Endodermal cell (in vitro differentiated cells): Measurements from ENCODE around the gene CATSPERB. TPM values are rescaled to one million over a fixed set of nuclear protein-coding genes. Genes with fewer than 3 reads are reported as not detected.

Experiments used
- DNase-seq: peaks from one replicate; pipeline ENCODE4 v3.0.0-alpha.2; 2017
- H3K27ac ChIP-seq: 2 replicates; pipeline ENCODE4 v1.5.1; 2013; ENCODE audit warnings: mild to moderate bottlenecking, low read depth, low read length, moderate library complexity
- H3K27me3 ChIP-seq: 2 replicates; pipeline ENCODE4 v1.6.1; 2013; ENCODE audit warnings: mild to moderate bottlenecking, low read length, moderate library complexity; ENCODE audit not compliant: insufficient read depth, control insufficient read depth, poor library complexity, severe bottlenecking
- H3K36me3 ChIP-seq: 2 replicates; pipeline ENCODE4 v1.7.0; 2013; ENCODE audit warnings: mild to moderate bottlenecking, low read length, moderate library complexity; ENCODE audit not compliant: control insufficient read depth, insufficient read depth
- H3K4me1 ChIP-seq: one replicate; pipeline ENCODE4 v1.7.0; 2013; ENCODE audit warnings: low read length; ENCODE audit not compliant: control insufficient read depth, insufficient read depth
- H3K4me3 ChIP-seq: 2 replicates; pipeline ENCODE4 v1.5.1; 2013; ENCODE audit warnings: mild to moderate bottlenecking, low read length, moderate library complexity
- H3K9ac ChIP-seq: 2 replicates; pipeline ENCODE4 v1.6.1; 2013; ENCODE audit warnings: mild to moderate bottlenecking, low read length, moderate library complexity; ENCODE audit not compliant: poor library complexity, severe bottlenecking; ENCODE audit errors: extremely low read depth
- H3K9me3 ChIP-seq: 2 replicates; pipeline ENCODE4 v1.6.1; 2013; ENCODE audit warnings: mild to moderate bottlenecking, low read length, moderate library complexity; ENCODE audit not compliant: control insufficient read depth
- H3K27ac Mint-ChIP-seq: 2 replicates; pipeline ENCODE4 v1.8.0; 2020; ENCODE audit warnings: mixed read lengths
- H3K27me3 Mint-ChIP-seq: 2 replicates; pipeline ENCODE4 v1.8.0; 2021; ENCODE audit warnings: mild to moderate bottlenecking, mixed read lengths; ENCODE audit not compliant: insufficient read depth
- H3K36me3 Mint-ChIP-seq: 2 replicates; pipeline ENCODE4 v1.8.0; 2020; ENCODE audit warnings: low read depth, mixed read lengths
- H3K4me1 Mint-ChIP-seq: 2 replicates; pipeline ENCODE4 v1.8.0; 2020; ENCODE audit warnings: mixed read lengths
- H3K4me3 Mint-ChIP-seq: 2 replicates; pipeline ENCODE4 v1.8.0; 2020; ENCODE audit warnings: mild to moderate bottlenecking, moderate library complexity, mixed read lengths
- H3K9me3 Mint-ChIP-seq: 2 replicates; pipeline ENCODE4 v1.8.0; 2020; ENCODE audit warnings: mild to moderate bottlenecking, mixed read lengths
- CTCF ChIP-seq: fragments of 200-600 bp; sonication (generic); conservative IDR thresholded peaks from 2 replicates; pipeline ENCODE4 v1.5.0; 2021; ENCODE audit warnings: antibody characterized with exemption, mild to moderate bottlenecking
- WGBS, 2 experiments: methylation state at CpG; one replicate each; pipeline versions ENCODE4 v1.1.5 to v1.1.7; 2013; ENCODE audit warnings: missing lambda C conversion rate in 2 of 2, mixed read lengths in 1 of 2; ENCODE audit not compliant: insufficient coverage in 1 of 2, insufficient read length in 1 of 2; 5-methylcytosine and 5-hydroxymethylcytosine counted together
- total RNA-seq, 2 donors: library from RNA; stranded (reverse); fragmentation: NEBNext Ultra II Directional in 1 of 2; extraction: Animal tissue kit (Norgen Biotek cat#: 25700) in 1 of 2; gene quantifications; 2 replicates in 1 of 2; 3 replicates in 1 of 2; pipeline ENCODE4 v1.2.1, GENCODE V29; 2021

The CATSPERB gene
- total RNA-seq, 2 donors from 2014 or later, result 0.64 TPM; not detected in 1

- no peaks in the 10 kb centered on the region for H3K36me3 Mint-ChIP-seq
- Histone ChIP-seq H3K4me1 (no peaks in the 10 kb centered on the region), H3K36me3 (no peaks in the 10 kb centered on the region), H3K27ac (no peak overlapping the region), H3K4me3 (no peak overlapping the region), H3K9ac (no peak overlapping the region), H3K9me3 (no peaks in the 10 kb centered on the region), H3K27me3 (no peaks in the 10 kb centered on the region)
- no peak overlapping the region for H3K4me3 Mint-ChIP-seq
- 86 to 100% methylated on average over 1 of the region's 1 CpG for WGBS, 2 experiments
- DNase-seq, result no peak
- no peaks in the 10 kb centered on the region for H3K4me1 Mint-ChIP-seq
- no peak overlapping the region for H3K27ac Mint-ChIP-seq
- H3K27me3 Mint-ChIP-seq, result no peaks in the 10 kb centered on the region
- TF ChIP-seq CTCF, result no peak
- H3K9me3 Mint-ChIP-seq, result no peaks in the 10 kb centered on the region
These were observed 107.1 kb downstream of the CATSPERB start for GRCh38 chr14:91624757-91625156.

- Mint-ChIP-seq H3K27ac (no peak overlapping the region), H3K4me3 (no peak overlapping the region), H3K9me3 (peaks cover 20% of the 10 kb centered on the region), H3K27me3 (no peaks in the 10 kb centered on the region), H3K4me1 (no peaks in the 10 kb centered on the region), H3K36me3 (peaks cover 3% of the 10 kb centered on the region)
- no peak for TF ChIP-seq CTCF
- Histone ChIP-seq H3K9me3 (no peaks in the 10 kb centered on the region), H3K4me3 (no peak overlapping the region), H3K27me3 (no peaks in the 10 kb centered on the region), H3K9ac (no peak overlapping the region), H3K27ac (no peak overlapping the region), H3K36me3 (no peaks in the 10 kb centered on the region), H3K4me1 (no peaks in the 10 kb centered on the region)
- no peak for DNase-seq
- WGBS, 2 experiments, result 42% methylated on average over 2 of the region's 2 CpGs; no CpG with 5 or more reads in 1 of the 2 experiments
These were observed 117.7 kb downstream of the CATSPERB start for GRCh38 chr14:91614187-91614586.

GRCh38 chr14:91613459-91614112 lies 118.3 kb downstream of the CATSPERB start:
- Histone ChIP-seq H3K36me3 (no peaks in the 10 kb centered on the region), H3K27me3 (no peaks in the 10 kb centered on the region), H3K9me3 (no peaks in the 10 kb centered on the region), H3K9ac (no peak overlapping the region), H3K27ac (no peak overlapping the region), H3K4me3 (no peak overlapping the region), H3K4me1 (no peaks in the 10 kb centered on the region)
- no peak overlapping the region for H3K27ac Mint-ChIP-seq
- peaks cover 20% of the 10 kb centered on the region for H3K9me3 Mint-ChIP-seq
- 92 to 93% methylated on average over 4 to 6 of the region's 6 CpGs for WGBS, 2 experiments
- no peak for DNase-seq
- no peak for TF ChIP-seq CTCF
- H3K36me3 Mint-ChIP-seq, result peaks cover 3% of the 10 kb centered on the region
- no peak overlapping the region for H3K4me3 Mint-ChIP-seq
- H3K4me1 Mint-ChIP-seq, result no peaks in the 10 kb centered on the region
- no peaks in the 10 kb centered on the region for H3K27me3 Mint-ChIP-seq
